ENCODE data around the gene CDKN2B-AS1. TPM values are rescaled to one million over a fixed set of nuclear protein-coding genes. Genes with fewer than 3 reads are reported as not detected.

Gene CDKN2B-AS1
- total and polyA plus RNA-seq, 2 of the 13 experiments (the other 11 are each of a cell fraction or from before 2014, with no cell fraction given): 0.64 to 2.3 TPM

GRCh38 chr9:22039258-22039657, 44.7 kb downstream of the CDKN2B-AS1 start:
- WGBS (ENCODE audit: low lambda C conversion rate): 16% methylated on average over 3 of the region's 3 CpGs
- no peaks in the 10 kb centered on the region for H4K20me1 ChIP-seq (ENCODE audit: insufficient read depth, low read length)
- H3K4me1 ChIP-seq (ENCODE audit: insufficient read depth, low read length): peaks cover 6% of the 10 kb centered on the region; the same call in 1 of the 2 replicates
- H2AFZ ChIP-seq (ENCODE audit: low read length): no peak overlapping the region
- ATAC-seq (no peak), FAIRE-seq (no peak), DNase-seq (ENCODE audit: low spot score) (peak; percentile 7)
- ChIA-PET POLR2A (no interaction called here), CTCF (ENCODE audit: low intra/inter-chr PET ratio, low total read pairs) (no interaction called here)
- no peaks in the 10 kb centered on the region for H3K36me3 ChIP-seq (replicated peaks in 1 of 2; ENCODE audit: control insufficient read depth in 1 of 2, insufficient read depth in 2 of 2, low read length in 2 of 2)
- H3K27me3 ChIP-seq (ENCODE audit: control insufficient read depth in 1 of 2, insufficient read depth in 2 of 2, low read length in 2 of 2): no peaks in the 10 kb centered on the region
- BruUV-seq (replicated peaks): no TSS peak
- H3K27ac ChIP-seq (ENCODE audit: extremely low read length, insufficient read depth, low read length): no peak overlapping the region
- no peaks in the 10 kb centered on the region for H3K79me2 ChIP-seq (ENCODE audit: insufficient read depth, low read length)
- no peaks in the 10 kb centered on the region for H3K9me3 ChIP-seq (ENCODE audit: low read length)
- in situ Hi-C loops (cut with HindIII; ENCODE audit: extremely low pct_ligation_motif_present, low pct_unique_long_range_greater_than_20kb): loop anchor here (10.0 kb wide), 1 partner anchor 224 kb away; no protein-coding TSS in a partner anchor
- no peak overlapping the region for H3K4me3 ChIP-seq (replicated peaks in 1 of 3; ENCODE audit: insufficient read depth in 1 of 3, low read depth in 2 of 3, low read length in 3 of 3)
- no peak overlapping the region for H3K9ac ChIP-seq (ENCODE audit: insufficient read depth, low read depth, low read length)
- H3K4me2 ChIP-seq (ENCODE audit: low read depth, low read length): no peak overlapping the region
- intact Hi-C loops (cut with micrococcal nuclease; ENCODE audit: unreplicated experiment): loop anchor here (1.0 to 5.0 kb wide), 2 partner anchors 78 to 195 kb away; no protein-coding TSS in a partner anchor
- TF ChIP-seq RARA (CRISPR knock-in tag; IDR thresholded peaks at IDR 0.05) (peak; percentile 33; the same call in 1 of the 2 replicates), ZNF207 (IDR thresholded peaks at IDR 0.05; ENCODE audit: borderline replicate concordance) (no peak), CHD2 (IDR thresholded peaks at IDR 0.05; ENCODE audit: low read depth, low read length) (no peak), CEBPB (IDR thresholded peaks at IDR 0.05; ENCODE audit: borderline replicate concordance, low read depth, low read length) (peak; percentile 98), SOX6 (IDR thresholded peaks at IDR 0.05) (no peak), SOX6 (CRISPR knock-in tag; IDR thresholded peaks at IDR 0.05) (peak; percentile 27; the same call in 1 of the 2 replicates), LBX2 (CRISPR knock-in tag; IDR thresholded peaks at IDR 0.05; ENCODE audit: borderline replicate concordance) (no peak), ZNF580 (CRISPR knock-in tag; IDR thresholded peaks at IDR 0.05; ENCODE audit: borderline replicate concordance, low read depth) (no peak), SMAD3 (CRISPR knock-in tag; IDR thresholded peaks at IDR 0.05) (0 out of 2 replicates have a peak, but pooled peaks have one; percentile 21), FOXA1 (IDR thresholded peaks at IDR 0.05) (no peak), FOXA1 (CRISPR knock-in tag; IDR thresholded peaks at IDR 0.05) (0 out of 2 replicates have a peak, but pooled peaks have one; percentile 15), THYN1 (CRISPR knock-in tag; IDR thresholded peaks at IDR 0.05; ENCODE audit: borderline replicate concordance, low read depth) (no peak), KLF16 (CRISPR knock-in tag; IDR thresholded peaks at IDR 0.05) (0 out of 4 replicates have a peak, but pooled peaks of 1 of the 2 experiments have one; percentile 18), RELA (CRISPR knock-in tag; IDR thresholded peaks at IDR 0.05) (no peak), ZNF782 (CRISPR knock-in tag; IDR thresholded peaks at IDR 0.05; ENCODE audit: borderline replicate concordance) (no peak), CEBPG (CRISPR knock-in tag; IDR thresholded peaks at IDR 0.05) (peak; percentile 87), SOX13 (IDR thresholded peaks at IDR 0.05) (no peak), SOX13 (CRISPR knock-in tag; conservative IDR thresholded peaks at IDR 0.05 in 1 of 2, IDR thresholded peaks at IDR 0.05 in 1 of 2) (peak in 1 of 2 experiments; percentile 60; a peak in 2 of 4 replicates), FOXP1 (IDR thresholded peaks at IDR 0.05) (no peak), FOXP1 (CRISPR knock-in tag; IDR thresholded peaks at IDR 0.05) (peak; percentile 85), ATF4 (CRISPR knock-in tag; IDR thresholded peaks at IDR 0.05) (peak in 1 of 2 experiments; percentile 33; a peak in 1 of 4 replicates), ZNF740 (CRISPR knock-in tag; IDR thresholded peaks at IDR 0.05) (no peak)
- TF ChIP-seq, protein P1, sequence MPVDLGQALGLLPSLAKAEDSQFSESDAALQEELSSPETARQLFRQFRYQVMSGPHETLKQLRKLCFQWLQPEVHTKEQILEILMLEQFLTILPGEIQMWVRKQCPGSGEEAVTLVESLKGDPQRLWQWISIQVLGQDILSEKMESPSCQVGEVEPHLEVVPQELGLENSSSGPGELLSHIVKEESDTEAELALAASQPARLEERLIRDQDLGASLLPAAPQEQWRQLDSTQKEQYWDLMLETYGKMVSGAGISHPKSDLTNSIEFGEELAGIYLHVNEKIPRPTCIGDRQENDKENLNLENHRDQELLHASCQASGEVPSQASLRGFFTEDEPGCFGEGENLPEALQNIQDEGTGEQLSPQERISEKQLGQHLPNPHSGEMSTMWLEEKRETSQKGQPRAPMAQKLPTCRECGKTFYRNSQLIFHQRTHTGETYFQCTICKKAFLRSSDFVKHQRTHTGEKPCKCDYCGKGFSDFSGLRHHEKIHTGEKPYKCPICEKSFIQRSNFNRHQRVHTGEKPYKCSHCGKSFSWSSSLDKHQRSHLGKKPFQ (CRISPR knock-in tag; IDR thresholded peaks at IDR 0.05; ENCODE audit: insufficient replicate concordance): no peak

All from HepG2 (cell line).